Stimulated activated CD8-positive, alpha-beta memory T cell treated with anti-CD3 and anti-CD28 coated beads, Interleukin-2, amount 100 ng/mL, for 48 hours (primary cell): ENCODE measurements around the gene SORD.

Experiments used
- DNase-seq, 2 donors: peaks; one replicate each; pipeline ENCODE4 v3.0.0-alpha.2; 2020; ENCODE audit warnings: low read depth in 2 of 2

SORD gene

GRCh38 chr15:45116482-45117307 is 93.7 kb downstream of the SORD start:
- no peak for DNase-seq

- DNase-seq, result no peak
Observed at GRCh38 chr15:45117308-45118130, 94.5 kb downstream of the SORD start.

GRCh38 chr15:45118131-45118588 is 95.2 kb downstream of the SORD start:
- peak; percentile 70 to 75 for DNase-seq

GRCh38 chr15:45118996-45119395 is 96.0 kb downstream of the SORD start:
- DNase-seq, result no peak

- DNase-seq, result no peak
Observed at GRCh38 chr15:45120081-45120972, 97.3 kb downstream of the SORD start.

- DNase-seq, result no peak
Observed at GRCh38 chr15:45121020-45121419, 98.0 kb downstream of the SORD start.

GRCh38 chr15:45121706-45122417 is 98.9 kb downstream of the SORD start:
- DNase-seq, result no peak

GRCh38 chr15:45122719-45123118 is 99.7 kb downstream of the SORD start:
- no peak for DNase-seq

GRCh38 chr15:45123397-45123796 is 100.4 kb downstream of the SORD start:
- DNase-seq, result no peak

- no peak for DNase-seq
Observed at GRCh38 chr15:45126535-45127158, 103.7 kb downstream of the SORD start.
